Activated naive CD8-positive, alpha-beta T cell treated with anti-CD3 and anti-CD28 coated beads, Interleukin-2, amount 10 ng/mL, durations not matched to agents 7 days and 5 days (primary cell): ENCODE results near the gene HOXC11. TPM values are rescaled to one million over a fixed set of nuclear protein-coding genes. Genes with fewer than 3 reads are reported as not detected.

Experiments
- ATAC-seq: fragments of 150-1000 bp; cut with Tn5 transposase; one replicate; pipeline ENCODE4 v1.10.0; 2021; ENCODE audit warnings: low read depth, moderate library complexity
- POLR2A ChIA-PET: fragments of 350-600 bp; sonication (Branson Sonifier 250); formaldehyde crosslinking; loops from one replicate; lab custom pipeline; 2021; ENCODE audit warnings: antibody characterized with exemption; lab: Charles Lee
- DNase-seq: peaks from one replicate; pipeline ENCODE4 v3.0.0; 2021
- H3K27ac Mint-ChIP-seq: one replicate; pipeline ENCODE4 v1.8.0; 2022; ENCODE audit warnings: mild to moderate bottlenecking, mixed read lengths
- H3K27me3 Mint-ChIP-seq: one replicate; pipeline ENCODE4 v1.8.0; 2022; ENCODE audit warnings: mild to moderate bottlenecking, moderate library complexity, mixed read lengths
- H3K36me3 Mint-ChIP-seq: one replicate; pipeline ENCODE4 v1.8.0; 2021; ENCODE audit warnings: mild to moderate bottlenecking, mixed read lengths
- H3K4me1 Mint-ChIP-seq: one replicate; pipeline ENCODE4 v1.8.0; 2021; ENCODE audit warnings: mixed read lengths
- H3K4me3 Mint-ChIP-seq: one replicate; pipeline ENCODE4 v1.8.0; 2022; ENCODE audit warnings: mild to moderate bottlenecking, moderate library complexity, mixed read lengths
- H3K9me3 Mint-ChIP-seq: one replicate; pipeline ENCODE4 v1.8.0; 2021; ENCODE audit warnings: mixed read lengths
- total RNA-seq, 2 experiments: library from RNA; stranded (reverse); gene quantifications; one replicate each; pipeline ENCODE4 v1.2.3, GENCODE V29; 2021

Gene HOXC11
- not detected for total RNA-seq

GRCh38 chr12:53972722-53973235 lies at the start of gene HOXC11:
Gene HOXC11 (plus strand): TSS chr12:53973126. CDS start chr12:53973242, 116 bp downstream.
- POLR2A ChIA-PET: no interaction called here
- Mint-ChIP-seq H3K9me3 (peaks cover 2% of the 10 kb centered on the region), H3K4me1 (peaks cover 9% of the 10 kb centered on the region), H3K4me3 (peak within 1 kb of the TSS; percentile 30), H3K27me3 (peaks cover 90% of the 10 kb centered on the region), H3K27ac (peak within 1 kb of the TSS; percentile 71), H3K36me3 (no peaks in the 10 kb centered on the region)
- ATAC-seq: no peak
- DNase-seq: no peak

- Mint-ChIP-seq H3K9me3 (peaks cover 5% of the 10 kb centered on the region), H3K27me3 (peaks cover 92% of the 10 kb centered on the region), H3K4me3 (no peak overlapping the region), H3K27ac (no peak overlapping the region), H3K4me1 (no peaks in the 10 kb centered on the region), H3K36me3 (no peaks in the 10 kb centered on the region)
- DNase-seq (no peak), ATAC-seq (no peak)
- POLR2A ChIA-PET: no interaction called here
Measured at GRCh38 chr12:53924521-53925405, 48.2 kb upstream of the HOXC11 start.

- Mint-ChIP-seq H3K36me3 (no peaks in the 10 kb centered on the region), H3K27me3 (peaks cover 96% of the 10 kb centered on the region), H3K4me1 (no peaks in the 10 kb centered on the region), H3K4me3 (no peak overlapping the region), H3K27ac (no peak overlapping the region), H3K9me3 (peaks cover 5% of the 10 kb centered on the region)
- POLR2A ChIA-PET: interaction anchor here (0.7 kb wide), 1 partner anchor 665 kb away, joined by 3 read pairs; no protein-coding TSS in a partner anchor
- DNase-seq (no peak), ATAC-seq (no peak)
Measured at GRCh38 chr12:53927220-53928029, 45.5 kb upstream of the HOXC11 start.

GRCh38 chr12:53928054-53928835 lies 44.7 kb upstream of the HOXC11 start:
- no peak overlapping the region for H3K4me3 Mint-ChIP-seq
- H3K27ac Mint-ChIP-seq: peak overlapping the region; percentile 41
- peaks cover 5% of the 10 kb centered on the region for H3K9me3 Mint-ChIP-seq
- no peak for ATAC-seq
- no peaks in the 10 kb centered on the region for H3K4me1 Mint-ChIP-seq
- no peak for DNase-seq
- peaks cover 96% of the 10 kb centered on the region for H3K27me3 Mint-ChIP-seq
- POLR2A ChIA-PET: interaction anchor here (0.7 kb wide), 1 partner anchor 664 kb away, joined by 3 read pairs; no protein-coding TSS in a partner anchor
- H3K36me3 Mint-ChIP-seq: no peaks in the 10 kb centered on the region

GRCh38 chr12:53929527-53929926 lies 43.4 kb upstream of the HOXC11 start:
- no peak overlapping the region for H3K27ac Mint-ChIP-seq
- H3K4me3 Mint-ChIP-seq: no peak overlapping the region
- H3K27me3 Mint-ChIP-seq: peaks cover 96% of the 10 kb centered on the region
- POLR2A ChIA-PET: no interaction called here
- no peaks in the 10 kb centered on the region for H3K36me3 Mint-ChIP-seq
- ATAC-seq (no peak), DNase-seq (no peak)
- no peaks in the 10 kb centered on the region for H3K4me1 Mint-ChIP-seq
- H3K9me3 Mint-ChIP-seq: peaks cover 5% of the 10 kb centered on the region

- H3K27ac Mint-ChIP-seq: no peak overlapping the region
- H3K36me3 Mint-ChIP-seq: no peaks in the 10 kb centered on the region
- ATAC-seq: no peak
- H3K4me3 Mint-ChIP-seq: no peak overlapping the region
- DNase-seq: no peak
- no peaks in the 10 kb centered on the region for H3K4me1 Mint-ChIP-seq
- peaks cover 96% of the 10 kb centered on the region for H3K27me3 Mint-ChIP-seq
- peaks cover 5% of the 10 kb centered on the region for H3K9me3 Mint-ChIP-seq
- POLR2A ChIA-PET: no interaction called here
Measured at GRCh38 chr12:53930591-53931255, 42.2 kb upstream of the HOXC11 start.

GRCh38 chr12:53931844-53932581 lies 40.9 kb upstream of the HOXC11 start:
- Mint-ChIP-seq H3K27ac (no peak overlapping the region), H3K4me1 (no peaks in the 10 kb centered on the region), H3K36me3 (no peaks in the 10 kb centered on the region), H3K9me3 (peaks cover 5% of the 10 kb centered on the region), H3K27me3 (peaks cover 95% of the 10 kb centered on the region), H3K4me3 (no peak overlapping the region)
- no peak for ATAC-seq
- no peak for DNase-seq
- POLR2A ChIA-PET: no interaction called here

- no peak for DNase-seq
- Mint-ChIP-seq H3K36me3 (no peaks in the 10 kb centered on the region), H3K27me3 (peaks cover 95% of the 10 kb centered on the region), H3K4me3 (no peak overlapping the region), H3K9me3 (peaks cover 3% of the 10 kb centered on the region), H3K4me1 (no peaks in the 10 kb centered on the region), H3K27ac (no peak overlapping the region)
- POLR2A ChIA-PET: no interaction called here
- no peak for ATAC-seq
Measured at GRCh38 chr12:53932915-53933314, 40.0 kb upstream of the HOXC11 start.

- H3K27ac Mint-ChIP-seq: no peak overlapping the region
- H3K27me3 Mint-ChIP-seq: peaks cover 90% of the 10 kb centered on the region
- no peak for DNase-seq
- no peaks in the 10 kb centered on the region for H3K36me3 Mint-ChIP-seq
- POLR2A ChIA-PET: no interaction called here
- ATAC-seq: no peak
- no peaks in the 10 kb centered on the region for H3K9me3 Mint-ChIP-seq
- peak overlapping the region; percentile 31 for H3K4me3 Mint-ChIP-seq
- no peaks in the 10 kb centered on the region for H3K4me1 Mint-ChIP-seq
Measured at GRCh38 chr12:53935383-53936341, 37.3 kb upstream of the HOXC11 start.

GRCh38 chr12:53937099-53937498 lies 35.8 kb upstream of the HOXC11 start:
- DNase-seq: no peak
- Mint-ChIP-seq H3K4me1 (no peaks in the 10 kb centered on the region), H3K27ac (no peak overlapping the region), H3K27me3 (peaks cover 91% of the 10 kb centered on the region), H3K9me3 (no peaks in the 10 kb centered on the region), H3K4me3 (no peak overlapping the region), H3K36me3 (no peaks in the 10 kb centered on the region)
- no peak for ATAC-seq
- POLR2A ChIA-PET: no interaction called here

GRCh38 chr12:53937596-53938325 lies 35.2 kb upstream of the HOXC11 start:
- Mint-ChIP-seq H3K4me3 (no peak overlapping the region), H3K36me3 (no peaks in the 10 kb centered on the region), H3K27me3 (peaks cover 89% of the 10 kb centered on the region), H3K9me3 (no peaks in the 10 kb centered on the region), H3K4me1 (no peaks in the 10 kb centered on the region), H3K27ac (peak overlapping the region; percentile 42)
- ATAC-seq: no peak
- POLR2A ChIA-PET: no interaction called here
- DNase-seq: no peak
